ENCODE results near the gene TENM4. TPM values are rescaled to one million over a fixed set of nuclear protein-coding genes. Genes with fewer than 3 reads are reported as not detected.

Gene TENM4
- total RNA-seq, 4 donors from 2014 or later = 7.7 to 39.3 (median 16.1) TPM

GRCh38 chr11:79377406-79377805 is 63.4 kb downstream of the TENM4 start:
- peaks cover 0 to 23% (median 17%) of the 10 kb centered on the region in 3 donors for H3K4me1 ChIP-seq
- no peaks in the 10 kb centered on the region for H3K27me3 ChIP-seq
- DNase-seq = no peak
- no peaks in the 10 kb centered on the region for H3K36me3 ChIP-seq
- no peak overlapping the region for H3K4me3 ChIP-seq
- 44 to 72% methylated on average over 2 of the region's 2 CpGs for WGBS, 2 donors
- H3K27ac ChIP-seq = no peak overlapping the region
- TF ChIP-seq POLR2A (IDR thresholded peaks at IDR 0.05) (no peak), CTCF (IDR thresholded peaks at IDR 0.05) (no peak)
- no peaks in the 10 kb centered on the region for H3K9me3 ChIP-seq
- intact Hi-C loops (cut with DNase I) = no loop called here

- H3K4me1 ChIP-seq = peaks cover 0 to 23% (median 17%) of the 10 kb centered on the region in 3 donors
- DNase-seq = no peak
Observed at GRCh38 chr11:79375818-79376550, 64.8 kb downstream of the TENM4 start.

GRCh38 chr11:79374727-79375126 is 66.1 kb downstream of the TENM4 start:
- no peak for TF ChIP-seq POLR2A (IDR thresholded peaks at IDR 0.05)
- no peak for TF ChIP-seq CTCF (IDR thresholded peaks at IDR 0.05)
- intact Hi-C loops (cut with DNase I) = no loop called here
- Histone ChIP-seq H3K4me3 (no peak overlapping the region), H3K9me3 (no peaks in the 10 kb centered on the region), H3K36me3 (no peaks in the 10 kb centered on the region), H3K27me3 (peaks cover 0 to 5% (median 0%) of the 10 kb centered on the region in 4 donors), H3K27ac (no peak overlapping the region), H3K4me1 (peaks cover 0 to 13% (median 8%) of the 10 kb centered on the region in 3 donors)
- 73 to 76% methylated on average over 7 of the region's 7 CpGs for WGBS, 2 donors
- no peak for DNase-seq

More at GRCh38 chr11:79375818-79376550, 64.8 kb downstream of the TENM4 start:
- Histone ChIP-seq H3K27ac (peak overlapping the region; percentile 7 to 55 (median 41)), H3K27me3 (no peaks in the 10 kb centered on the region), H3K4me3 (no peak overlapping the region), H3K36me3 (no peaks in the 10 kb centered on the region), H3K9me3 (no peaks in the 10 kb centered on the region)
- no peak for TF ChIP-seq CTCF (IDR thresholded peaks at IDR 0.05)
- TF ChIP-seq POLR2A (IDR thresholded peaks at IDR 0.05) = no peak
- 42 to 48% methylated on average over 3 of the region's 3 CpGs for WGBS, 2 donors
- intact Hi-C loops (cut with DNase I) = no loop called here

GRCh38 chr11:79371724-79372123 is 69.1 kb downstream of the TENM4 start:
- Histone ChIP-seq H3K27me3 (peaks cover 0 to 6% (median 0%) of the 10 kb centered on the region in 4 donors), H3K4me3 (no peak overlapping the region), H3K36me3 (no peaks in the 10 kb centered on the region), H3K4me1 (peaks cover 0 to 13% (median 8%) of the 10 kb centered on the region in 3 donors), H3K9me3 (no peaks in the 10 kb centered on the region), H3K27ac (no peak overlapping the region)
- WGBS, 2 donors = 63 to 72% methylated on average over 2 of the region's 2 CpGs
- TF ChIP-seq POLR2A (IDR thresholded peaks at IDR 0.05) = no peak
- no peak for TF ChIP-seq CTCF (IDR thresholded peaks at IDR 0.05)
- intact Hi-C loops (cut with DNase I) = no loop called here
- no peak for DNase-seq

GRCh38 chr11:79371152-79371551 is 69.7 kb downstream of the TENM4 start:
- no peaks in the 10 kb centered on the region for H3K36me3 ChIP-seq
- WGBS, 2 donors = 11 to 40% methylated on average over 1 of the region's 1 CpG
- peaks cover 0 to 7% (median 4%) of the 10 kb centered on the region in 3 donors for H3K4me1 ChIP-seq
- DNase-seq = no peak
- TF ChIP-seq POLR2A (IDR thresholded peaks at IDR 0.05) = no peak
- no peak for TF ChIP-seq CTCF (IDR thresholded peaks at IDR 0.05)
- H3K9me3 ChIP-seq = no peaks in the 10 kb centered on the region
- H3K27ac ChIP-seq = no peak overlapping the region
- no peak overlapping the region for H3K4me3 ChIP-seq
- H3K27me3 ChIP-seq = peaks cover 0 to 6% (median 0%) of the 10 kb centered on the region in 4 donors
- intact Hi-C loops (cut with DNase I) = no loop called here
